K562 (cell line): Measurements from ENCODE around the gene TPPP. TPM values are rescaled to one million over a fixed set of nuclear protein-coding genes. Genes with fewer than 3 reads are reported as not detected.
A peak's percentile ranks its signal among the peaks of the same experiment; 100 is the strongest.

Experiments used
- ELK1 ChIP-seq: sonication (generic); formaldehyde crosslinking; IDR thresholded peaks from 2 replicates; pipeline ENCODE4 v1.8.1; 2022; ENCODE audit warnings: missing genetic modification reagents
- FUS ChIP-seq: fragments of 200-400 bp; formaldehyde crosslinking; optimal IDR thresholded peaks from 2 replicates; pipeline ENCODE3; 2017; ENCODE audit warnings: low read depth, low read length
- HDAC2 ChIP-seq: fragments of 450-650 bp; IDR thresholded peaks from 2 replicates; pipeline ENCODE4 v1.6.1; 2016; ENCODE audit warnings: mild to moderate bottlenecking
- HES1 ChIP-seq: fragments of 450-650 bp; IDR thresholded peaks from 2 replicates; pipeline ENCODE4 v1.6.1; 2016; ENCODE audit warnings: low read depth, mild to moderate bottlenecking, moderate library complexity
- HMGN3 ChIP-seq: IDR thresholded peaks from 2 replicates; pipeline ENCODE4 v1.6.1; 2011; ENCODE audit warnings: borderline replicate concordance, low read depth, mild to moderate bottlenecking, mixed read lengths, low read length; ENCODE audit not compliant: insufficient read length; ENCODE audit errors: extremely low read depth
- KLF1 ChIP-seq: fragments of 450-650 bp; IDR thresholded peaks from 2 replicates; pipeline ENCODE4 v1.6.1; 2016; ENCODE audit warnings: missing genetic modification characterization, missing compliant biosample characterization
- NR1H2 ChIP-seq: sonication (generic); formaldehyde crosslinking; IDR thresholded peaks from 2 replicates; pipeline ENCODE4 v1.4.0; 2020; ENCODE audit warnings: mild to moderate bottlenecking, missing genetic modification reagents
- NRF1 ChIP-seq, 2 experiments: fragments of 450-650 bp; IDR thresholded peaks in 1 of 2; conservative IDR thresholded peaks in 1 of 2; 2 replicates each; pipeline ENCODE4 v1.6.1; 2014; ENCODE audit warnings: mild to moderate bottlenecking in 2 of 2
- PML ChIP-seq: IDR thresholded peaks from 2 replicates; pipeline ENCODE4 v1.6.1; 2012; ENCODE audit warnings: low read length, inconsistent platforms
- POLR2AphosphoS2 ChIP-seq: IDR thresholded peaks from 2 replicates; pipeline ENCODE4 v1.6.1; 2012; ENCODE audit warnings: low read length, improper control_type of control experiment
- PTTG1 ChIP-seq: fragments of 450-650 bp; IDR thresholded peaks from 2 replicates; pipeline ENCODE4 v1.6.1; 2016; ENCODE audit warnings: low read depth, mild to moderate bottlenecking, missing genetic modification characterization, missing compliant biosample characterization
- RBM15 ChIP-seq: fragments of 200-400 bp; formaldehyde crosslinking; IDR thresholded peaks from 2 replicates; pipeline ENCODE4 v1.6.1; 2018; ENCODE audit warnings: mild to moderate bottlenecking, low read length, moderate library complexity; ENCODE audit not compliant: insufficient read depth
- SRSF7 ChIP-seq: fragments of 200-400 bp; formaldehyde crosslinking; optimal IDR thresholded peaks from 2 replicates; pipeline ENCODE3; 2017; ENCODE audit warnings: mild to moderate bottlenecking, low read depth, low read length
- TGIF2 ChIP-seq: sonication (generic); formaldehyde crosslinking; IDR thresholded peaks from 2 replicates; pipeline ENCODE4 v1.8.1; 2022; ENCODE audit warnings: mild to moderate bottlenecking, missing genetic modification reagents, moderate library complexity
- TSHZ1 ChIP-seq: fragments of 250-450 bp; sonication (Bioruptor Pico); IDR thresholded peaks from 2 replicates; pipeline ENCODE4 v1.4.0; 2020; ENCODE audit warnings: mild to moderate bottlenecking, moderate library complexity
- U2AF2 ChIP-seq: fragments of 200-400 bp; formaldehyde crosslinking; optimal IDR thresholded peaks from 2 replicates; pipeline ENCODE3; 2017; ENCODE audit warnings: low read depth, mild to moderate bottlenecking, low read length
- ZNF280A ChIP-seq: fragments of 450-650 bp; IDR thresholded peaks from 2 replicates; pipeline ENCODE4 v1.6.1; 2018; ENCODE audit warnings: mild to moderate bottlenecking, low read depth; ENCODE audit not compliant: partially characterized antibody
- polyA plus RNA-seq, 8 experiments: library from polyadenylated mRNA; depleted of rRNA in 4 of 8; stranded (reverse) in 5 of 8; unstranded in 3 of 8; fragments of >200 nt; fragmentation: Nextera tagmentation in 2 of 8; fragmentation: Illumina TruSeq in 1 of 8; extraction: Ambion mirVana in 2 of 8; extraction: Trizol in 1 of 8; gene quantifications; 2 replicates each; pipeline versions ENCODE4 v1.2.1 to v1.2.3, GENCODE V29; 2011 to 2014; ENCODE audit warnings: inconsistent platforms in 1 of 8, missing spikeins in 1 of 8
- total RNA-seq, 7 experiments: library from RNA; depleted of rRNA in 6 of 7; stranded (reverse); fragments of >200 nt in 6 of 7; fragmentation: Illumina TruSeq in 2 of 7; extraction: Trizol in 2 of 7; gene quantifications; 2 replicates each; pipeline versions ENCODE4 v1.2.1 to v1.2.3, GENCODE V29; 2011 to 2021; ENCODE audit warnings: low replicate concordance in 1 of 7

Gene TPPP
- total and polyA plus RNA-seq, 9 of the 15 experiments (the other 6 are each of a cell fraction or from before 2014, with no cell fraction given), result 0.01 to 0.07 (median 0.03) TPM; not detected in 6

- TF ChIP-seq SRSF7 (no peak), NR1H2 (CRISPR knock-in tag) (no peak), RBM15 (no peak), HES1 (no peak), ELK1 (CRISPR knock-in tag) (no peak), TSHZ1 (CRISPR knock-in tag) (no peak), HDAC2 (peak; percentile 33; the same call in 1 of the 2 replicates), FUS (no peak), PTTG1 (tag) (no peak), POLR2AphosphoS2 (no peak), NRF1 (conservative IDR thresholded peaks at IDR 0.05 in 1 of 2, IDR thresholded peaks at IDR 0.05 in 1 of 2) (peak; percentile 40 to 61; a peak in 3 of 4 replicates), KLF1 (tag) (no peak), HMGN3 (no peak), TGIF2 (no peak), U2AF2 (no peak), PML (peak; percentile 85), ZNF280A (no peak)
Measured at GRCh38 chr5:657570-657969, 35.6 kb downstream of the TPPP start (continued).
